Posterior vena cava (tissue), 2 donors: ENCODE results near the gene SFI1. TPM values are rescaled to one million over a fixed set of nuclear protein-coding genes. Genes with fewer than 3 reads are reported as not detected.
"Not testable (repeated sequence)": the region's sequence is repeated elsewhere in the genome, so short reads cannot be mapped to it uniquely, and the experiment has no call there.

Source experiments
- DNase-seq: peaks from one replicate; pipeline ENCODE4 v3.0.0-alpha.2; 2020; ENCODE audit warnings: low spot score
- intact Hi-C, 2 donors: fragments of 100-400 bp; cut with DNase I; formaldehyde crosslinking; loops; one replicate each; pipeline versions ENCODE4 v1.14.1 to v1.14.2; 2022 to 2023
- total RNA-seq, 2 donors: library from RNA; stranded (reverse); fragmentation: NEBNext Ultra II Directional; extraction: Animal tissue kit (Norgen Biotek cat#: 25700); gene quantifications; one replicate each; pipeline ENCODE4 v1.2.1, GENCODE V29; 2021
- donor health status: DM: yes; HTN: yes; CAD: no.
- donor health status: DM: yes; HTN: yes; CAD: no.

SFI1 gene
- total RNA-seq, 2 donors from 2014 or later = 20.5 to 22.4 TPM

DNA sequence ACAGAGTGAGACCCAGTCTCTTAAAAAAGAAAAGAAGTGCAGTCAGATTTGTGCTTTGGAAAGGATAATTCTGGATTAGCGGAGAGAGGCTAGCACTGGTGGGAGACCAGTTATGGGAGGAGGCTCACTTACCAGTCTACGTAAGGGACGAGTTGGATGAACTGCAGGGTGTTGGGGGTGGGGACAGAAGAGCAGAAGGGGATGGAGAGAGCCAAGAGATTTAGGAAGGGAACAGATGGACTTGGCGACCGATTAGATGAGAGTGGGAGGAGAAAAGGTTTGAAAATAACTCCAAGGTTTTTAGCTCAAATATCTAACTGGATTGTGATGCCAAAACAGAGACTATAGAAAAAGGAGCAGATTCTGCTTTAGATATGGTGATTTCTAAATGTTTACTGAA is 81.4 kb downstream of the SFI1 start:
- intact Hi-C loops = no loop called here
- no peak for DNase-seq

- intact Hi-C loops = no loop called here
- DNase-seq = peak; percentile 40
Measured at GRCh38 chr22:31578171-31578570, 81.8 kb downstream of the SFI1 start.

DNA sequence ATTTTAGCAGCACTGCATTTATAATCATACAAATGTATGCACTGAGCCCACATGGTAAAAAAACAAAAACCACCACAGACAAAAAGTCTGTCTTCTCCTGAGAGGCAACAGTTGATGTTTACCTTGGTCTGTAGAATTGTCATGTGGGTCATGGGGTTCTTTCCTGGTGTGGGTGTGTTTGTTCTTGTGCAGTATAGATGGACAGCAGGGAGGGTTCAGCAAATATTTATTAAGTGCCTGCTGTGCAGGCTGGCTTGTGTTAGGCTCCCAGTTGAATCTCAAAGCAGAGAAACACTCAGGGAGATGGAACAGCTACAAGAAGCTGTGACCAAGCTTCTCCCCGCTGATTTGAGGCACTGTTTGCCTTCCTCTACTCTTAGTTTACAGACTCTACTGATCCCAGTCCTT is 83.5 kb downstream of the SFI1 start:
- intact Hi-C loops = loop anchor here in 1 of 2 donors (10.0 kb wide), 1 partner anchor 665 kb away; no protein-coding TSS in a partner anchor
- DNase-seq = peak; percentile 2

GRCh38 chr22:31583861-31584485 is 87.6 kb downstream of the SFI1 start:
- intact Hi-C loops = loop anchor here in 1 of 2 donors (10.0 kb wide), 1 partner anchor 669 kb away; no protein-coding TSS in a partner anchor
- peak; percentile 13 for DNase-seq

- intact Hi-C loops = loop anchor here in 1 of 2 donors (10.0 kb wide), 1 partner anchor 670 kb away; no protein-coding TSS in a partner anchor
- DNase-seq = no peak
Measured at GRCh38 chr22:31584804-31585160, 88.4 kb downstream of the SFI1 start.

GRCh38 chr22:31585161-31585859 is 89.0 kb downstream of the SFI1 start:
- DNase-seq = peak; percentile 67
- intact Hi-C loops = loop anchor here in 1 of 2 donors (10.0 kb wide), 1 partner anchor 671 kb away; no protein-coding TSS in a partner anchor

- intact Hi-C loops = loop anchor here in 1 of 2 donors (10.0 kb wide), 1 partner anchor 672 kb away; no protein-coding TSS in a partner anchor
- DNase-seq = peak; percentile 44
Measured at GRCh38 chr22:31586137-31586920, 90.0 kb downstream of the SFI1 start.

- peak; percentile 36 for DNase-seq
- intact Hi-C loops = loop anchor here in 1 of 2 donors (10.0 kb wide), 1 partner anchor 674 kb away; no protein-coding TSS in a partner anchor
Measured at GRCh38 chr22:31588970-31589675, 92.8 kb downstream of the SFI1 start.

- DNase-seq, intact Hi-C loops: not testable (repeated sequence)
Measured at GRCh38 chr22:31590161-31590560, 93.8 kb downstream of the SFI1 start.

- DNase-seq = no peak
- intact Hi-C loops = no loop called here
Measured at GRCh38 chr22:31595271-31595670, 98.9 kb downstream of the SFI1 start.

DNA sequence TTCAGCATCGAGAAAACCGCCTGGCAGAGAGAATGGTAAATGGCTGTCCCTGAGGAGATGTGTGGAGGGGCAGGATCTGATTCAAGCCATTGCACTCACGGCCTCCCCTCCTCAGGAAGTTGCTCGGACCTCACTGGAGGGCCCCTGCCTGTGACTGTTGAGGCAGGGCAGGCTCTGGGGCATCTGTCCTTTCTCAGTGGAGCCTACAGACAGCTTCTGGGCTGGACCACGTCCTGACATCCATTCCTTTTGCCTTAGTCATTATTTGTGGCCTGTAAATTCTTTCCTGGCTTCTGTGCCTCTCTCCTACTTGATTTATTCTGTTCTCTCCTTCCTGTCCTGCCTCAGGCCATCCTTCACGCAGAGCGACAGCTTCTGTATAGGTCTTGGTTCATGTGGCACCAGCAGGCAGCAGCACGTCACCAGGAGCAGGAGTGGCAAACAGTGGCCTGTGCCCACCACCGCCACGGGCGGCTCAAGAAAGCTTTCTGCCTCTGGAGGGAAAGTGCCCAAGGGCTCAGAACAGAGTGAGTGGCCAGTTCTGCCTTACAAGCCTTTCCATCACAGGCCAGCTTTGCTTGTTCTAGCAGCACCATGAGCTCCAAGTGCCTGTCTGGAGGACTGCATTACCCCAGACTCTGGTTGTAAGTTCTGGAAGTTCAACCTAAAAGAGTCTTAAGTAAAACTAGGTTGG is 106.1 kb downstream of the SFI1 start:
- intact Hi-C loops = no loop called here

GRCh38 chr22:31603081-31603525 is 106.8 kb downstream of the SFI1 start:
- peak; percentile 36 for DNase-seq
- intact Hi-C loops = no loop called here

More for the DNA sequence above, 106.1 kb downstream of the SFI1 start:
- DNase-seq = no peak

DNA sequence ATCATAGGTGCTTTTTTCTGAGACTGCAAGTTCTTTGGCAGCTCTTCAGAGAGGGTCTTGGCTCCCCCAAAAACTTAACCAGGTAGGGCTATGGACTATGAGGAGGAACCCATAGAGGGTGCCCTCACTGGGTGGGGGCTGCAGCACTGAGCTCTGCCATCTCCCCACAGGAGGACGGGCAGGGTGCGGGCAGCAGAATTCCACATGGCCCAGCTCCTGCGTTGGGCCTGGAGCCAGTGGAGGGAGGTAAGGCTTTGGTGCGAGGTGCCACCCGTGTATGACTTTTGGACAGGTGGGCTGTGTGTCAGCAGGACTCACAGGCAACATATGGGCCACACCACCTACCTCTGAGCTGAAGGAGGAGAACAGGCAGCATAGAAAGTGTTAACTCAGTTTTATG is 107.2 kb downstream of the SFI1 start:
- peak; percentile 36 for DNase-seq
- intact Hi-C loops = no loop called here

DNA sequence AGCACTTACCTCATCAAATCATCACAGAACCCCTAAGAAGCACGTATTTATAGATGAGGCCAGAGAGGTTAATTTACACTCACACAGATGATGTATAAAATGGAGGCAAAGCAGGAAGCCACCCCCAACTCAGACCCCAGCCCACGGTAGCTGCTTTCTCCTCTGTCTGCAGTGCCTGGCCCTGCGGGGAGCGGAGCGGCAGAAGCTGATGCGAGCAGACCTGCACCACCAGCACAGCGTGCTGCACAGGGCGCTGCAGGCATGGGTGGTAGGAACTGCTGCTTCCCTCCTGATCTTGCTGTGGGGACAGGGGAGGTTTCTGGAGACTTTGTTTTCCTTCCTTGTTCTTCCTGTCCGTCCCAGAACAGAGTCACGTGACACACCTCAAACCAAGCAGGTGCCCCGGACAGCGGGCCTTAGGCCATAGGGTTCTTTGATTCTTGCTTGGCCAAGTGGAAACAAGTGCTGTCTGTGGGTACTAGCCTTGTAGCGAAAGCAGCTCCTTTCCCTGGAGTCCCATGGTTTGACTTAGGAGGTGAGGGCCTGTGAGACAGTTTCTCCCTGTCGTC is 107.9 kb downstream of the SFI1 start:
- DNase-seq = peak; percentile 30
- intact Hi-C loops = no loop called here

DNA sequence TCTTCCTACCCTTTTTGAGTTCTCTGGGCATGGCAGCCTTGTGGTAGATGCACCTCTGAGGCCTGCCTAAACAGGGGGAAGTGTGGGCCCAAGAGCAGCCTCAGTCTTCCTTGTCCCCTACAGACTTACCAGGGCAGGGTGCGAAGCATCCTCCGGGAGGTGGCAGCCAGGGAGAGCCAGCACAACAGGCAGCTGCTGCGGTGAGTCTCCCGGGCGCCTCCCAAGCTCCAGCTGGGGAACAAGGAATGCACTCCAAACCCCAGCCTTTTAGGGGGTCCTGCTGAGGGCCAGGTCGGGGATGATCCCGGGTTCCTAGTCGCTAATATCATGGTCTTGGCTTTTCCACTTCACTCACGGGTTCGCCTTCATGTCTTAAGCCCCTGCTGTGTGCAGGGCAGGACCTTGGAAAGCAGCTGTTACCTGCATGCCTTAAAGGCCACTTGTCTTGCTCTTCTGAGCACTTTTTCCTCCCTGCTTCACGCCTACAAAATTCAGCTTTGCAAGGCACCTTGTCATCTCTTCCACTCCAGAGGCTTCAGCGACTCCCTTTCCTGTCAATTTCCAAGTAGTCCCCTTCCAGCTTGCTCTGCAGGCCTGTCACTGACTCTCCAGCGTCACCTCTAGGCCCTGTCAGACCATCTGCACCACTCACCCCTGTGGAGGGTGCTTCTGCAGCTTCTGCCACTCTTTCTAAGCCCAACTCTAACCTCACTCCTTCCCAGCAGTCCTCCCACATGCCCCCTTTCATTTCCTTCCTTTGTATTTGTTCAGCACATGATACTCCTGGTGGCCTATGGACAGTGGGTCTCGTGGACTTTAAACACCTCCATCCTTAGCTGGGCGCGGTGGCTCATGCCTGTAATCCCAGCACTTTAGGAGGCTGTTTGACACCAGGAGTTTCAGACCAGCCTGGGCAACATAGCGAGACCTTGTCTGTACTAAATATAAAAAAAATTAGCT is 108.7 kb downstream of the SFI1 start:
- DNase-seq = peak; percentile 74
- intact Hi-C loops = no loop called here

DNA sequence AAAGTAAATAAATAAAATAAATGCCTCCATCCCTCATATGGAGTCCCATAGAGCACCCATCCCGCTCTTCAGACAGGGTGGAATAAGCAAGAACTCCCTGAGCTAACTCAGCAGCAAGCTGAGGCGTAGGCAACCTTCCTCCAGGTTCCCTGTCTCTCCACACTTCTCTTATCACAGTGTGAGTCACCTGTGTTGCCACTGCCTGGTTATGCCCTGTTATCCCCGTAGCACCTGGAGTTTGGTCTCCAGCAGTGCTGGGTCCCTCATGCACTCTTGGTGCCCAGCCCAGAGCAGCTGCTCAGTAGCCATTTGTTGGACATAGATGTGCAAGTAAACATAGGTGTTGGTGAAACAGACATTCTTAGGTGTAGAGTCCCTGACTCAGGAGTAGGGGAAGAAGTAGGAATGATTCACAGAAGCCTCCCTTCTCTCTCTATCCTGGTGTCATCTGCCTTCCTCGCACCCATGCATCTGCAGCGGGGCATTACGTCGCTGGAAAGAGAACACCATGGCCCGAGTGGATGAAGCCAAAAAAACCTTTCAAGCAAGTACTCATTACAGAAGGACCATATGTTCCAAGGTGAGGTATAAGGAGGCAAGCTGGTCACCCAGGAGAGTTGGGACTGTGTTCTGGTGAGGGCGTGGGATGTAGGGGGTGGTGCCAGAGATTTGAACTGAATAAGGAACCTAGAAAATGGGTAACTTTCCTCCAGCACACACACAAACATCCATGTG is 109.7 kb downstream of the SFI1 start:
- intact Hi-C loops = no loop called here
- peak; percentile 22 for DNase-seq
